Transverse colon (tissue), 4 donors: Measurements from ENCODE around the gene BCORL1. TPM values are rescaled to one million over a fixed set of nuclear protein-coding genes. Genes with fewer than 3 reads are reported as not detected.

Experiments used
- DNase-seq: peaks from one replicate; pipeline ENCODE4 v3.0.0-alpha.2; 2019
- H3K27ac ChIP-seq, 4 donors: fragments of 200-600 bp; sonication (generic); 2 replicates each; pipeline ENCODE4 v1.5.1; 2016 to 2018; ENCODE audit warnings: inconsistent platforms in 4 of 4
- H3K27me3 ChIP-seq: fragments of 200-600 bp; sonication (generic); 2 replicates; pipeline ENCODE4 v1.5.1; 2017; ENCODE audit warnings: inconsistent platforms
- H3K36me3 ChIP-seq, 4 donors: fragments of 200-600 bp; sonication (generic); 2 replicates each; pipeline ENCODE4 v1.5.1; 2017 to 2019; ENCODE audit warnings: inconsistent platforms in 4 of 4
- H3K4me1 ChIP-seq, 4 donors: fragments of 200-600 bp; sonication (generic); 2 replicates each; pipeline ENCODE4 v1.5.1; 2017 to 2020; ENCODE audit warnings: inconsistent platforms in 4 of 4
- H3K4me3 ChIP-seq, 4 donors: fragments of 200-600 bp; sonication (generic); 1 replicate in 1 of 4; 2 replicates in 3 of 4; pipeline versions ENCODE4 v1.5.1 to v1.6.1; 2017 to 2019; ENCODE audit warnings: inconsistent platforms in 4 of 4
- H3K9me3 ChIP-seq, 2 donors: fragments of 200-600 bp; sonication (generic); 2 replicates each; pipeline ENCODE4 v1.5.1; 2017 to 2019; ENCODE audit warnings: inconsistent platforms in 2 of 2
- CTCF ChIP-seq, 5 experiments: fragments of 200-600 bp in 3 of 5; fragments of 450-650 bp in 2 of 5; sonication (generic) in 3 of 5; IDR thresholded peaks; 1 replicate in 2 of 5; 2 replicates in 3 of 5; pipeline ENCODE4 v1.5.1; 2016 to 2017; ENCODE audit warnings: antibody characterized with exemption in 5 of 5, inconsistent platforms in 3 of 5, mild to moderate bottlenecking in 2 of 5, moderate library complexity in 1 of 5
- EP300 ChIP-seq: sonication (generic); formaldehyde crosslinking; IDR thresholded peaks from one replicate; pipeline ENCODE4 v1.6.1; 2017; ENCODE audit warnings: antibody characterized with exemption, low read depth
- POLR2A ChIP-seq: fragments of 450-650 bp; IDR thresholded peaks from one replicate; pipeline ENCODE4 v1.6.1; 2016; ENCODE audit warnings: antibody characterized with exemption, mild to moderate bottlenecking, moderate library complexity
- POLR2AphosphoS5 ChIP-seq, 3 donors: sonication (generic); formaldehyde crosslinking; IDR thresholded peaks; one replicate each; pipeline ENCODE4 v1.6.1; 2016; ENCODE audit warnings: antibody characterized with exemption in 3 of 3
- WGBS, 2 donors: methylation state at CpG; one replicate each; pipeline ENCODE4 v1.1.5; 2018; ENCODE audit warnings: low coverage in 1 of 2; 5-methylcytosine and 5-hydroxymethylcytosine counted together
- in situ Hi-C, 4 donors: fragments of 200-750 bp; cut with MboI; loops; one replicate each; pipeline versions ENCODE4 v1.15.0 to v1.15.1; 2017; ENCODE audit warnings: low sequenced_read_pairs in 3 of 4, low pct_ligation_motif_present in 1 of 4, low pct_unique_long_range_greater_than_20kb in 1 of 4
- intact Hi-C: fragments of 100-400 bp; cut with DNase I; formaldehyde crosslinking; loops from one replicate; pipeline ENCODE4 v1.15.1; 2023; ENCODE audit warnings: low total_unique reads
- total RNA-seq, 4 donors: library from RNA; depleted of rRNA; stranded (reverse); fragments of >200 nt; gene quantifications; one replicate each; pipeline ENCODE4 v1.1.0, GENCODE V29; 2016

Gene BCORL1
- total RNA-seq, 4 donors from 2014 or later, result 5.6 to 11.6 (median 8.0) TPM

GRCh38 chrX:130032552-130032951 is 50.1 kb downstream of the BCORL1 start:
- WGBS, 2 donors, result 60 to 74% methylated on average over 1 to 3 of the region's 3 CpGs
- Histone ChIP-seq H3K4me1 (no peaks in the 10 kb centered on the region), H3K9me3 (no peaks in the 10 kb centered on the region), H3K36me3 (peaks cover 0 to under 1% (median 0%) of the 10 kb centered on the region in 4 donors), H3K27me3 (no peaks in the 10 kb centered on the region), H3K4me3 (no peak overlapping the region), H3K27ac (no peak overlapping the region)
- no peak for DNase-seq
- no peak for TF ChIP-seq CTCF (IDR thresholded peaks at IDR 0.05)
- no peak for TF ChIP-seq POLR2AphosphoS5 (IDR thresholded peaks at IDR 0.05)
- no peak for TF ChIP-seq POLR2A
- no peak for TF ChIP-seq EP300
- intact Hi-C loops, result no loop called here
- in situ Hi-C loops, result loop anchor here in 1 of 4 donors (25.0 kb wide), 1 partner anchor 95 kb away; no protein-coding TSS in a partner anchor

- 75% methylated on average over 7 of the region's 7 CpGs; no CpG with 5 or more reads in 1 of the 2 donors for WGBS, 2 donors
- H3K4me1 ChIP-seq, result no peaks in the 10 kb centered on the region
- no peak overlapping the region for H3K27ac ChIP-seq
- TF ChIP-seq CTCF (IDR thresholded peaks at IDR 0.05) (no peak), POLR2A (no peak), POLR2AphosphoS5 (IDR thresholded peaks at IDR 0.05) (no peak), EP300 (no peak)
- intact Hi-C loops, result no loop called here
- peaks cover 0 to 5% (median 0%) of the 10 kb centered on the region in 4 donors for H3K36me3 ChIP-seq
- H3K4me3 ChIP-seq, result no peak overlapping the region
- no peak for DNase-seq
- in situ Hi-C loops, result loop anchor here in 1 of 4 donors (25.0 kb wide), 1 partner anchor 97 kb away; no protein-coding TSS in a partner anchor
- H3K27me3 ChIP-seq, result no peaks in the 10 kb centered on the region
- H3K9me3 ChIP-seq, result no peaks in the 10 kb centered on the region
These were observed 51.7 kb downstream of the BCORL1 start for GRCh38 chrX:130034178-130034577.

- Histone ChIP-seq H3K27me3 (no peaks in the 10 kb centered on the region), H3K27ac (no peak overlapping the region), H3K36me3 (peaks cover 0 to 5% (median 0%) of the 10 kb centered on the region in 4 donors), H3K4me1 (no peaks in the 10 kb centered on the region), H3K4me3 (no peak overlapping the region), H3K9me3 (no peaks in the 10 kb centered on the region)
- 100% methylated on average over 2 of the region's 2 CpGs; no CpG with 5 or more reads in 1 of the 2 donors for WGBS, 2 donors
- DNase-seq, result no peak
- in situ Hi-C loops (loop anchor here in 1 of 4 donors (25.0 kb wide), 1 partner anchor 103 kb away; no protein-coding TSS in a partner anchor), intact Hi-C loops (no loop called here)
- no peak for TF ChIP-seq CTCF (IDR thresholded peaks at IDR 0.05)
- no peak for TF ChIP-seq POLR2AphosphoS5 (IDR thresholded peaks at IDR 0.05)
- TF ChIP-seq EP300, result no peak
- no peak for TF ChIP-seq POLR2A
These were observed 57.4 kb downstream of the BCORL1 start for GRCh38 chrX:130039847-130040246.

- in situ Hi-C loops, result loop anchor here in 1 of 4 donors (25.0 kb wide), 1 partner anchor 110 kb away; no protein-coding TSS in a partner anchor
- no peaks in the 10 kb centered on the region for H3K4me1 ChIP-seq
- intact Hi-C loops, result no loop called here
- H3K9me3 ChIP-seq, result no peaks in the 10 kb centered on the region
- H3K4me3 ChIP-seq, result no peak overlapping the region
- WGBS, 2 donors, result 89% methylated on average over 5 of the region's 5 CpGs; no CpG with 5 or more reads in 1 of the 2 donors
- TF ChIP-seq EP300 (no peak), POLR2AphosphoS5 (IDR thresholded peaks at IDR 0.05) (no peak), POLR2A (no peak)
- no peaks in the 10 kb centered on the region for H3K27me3 ChIP-seq
- no peak for DNase-seq
- peaks cover 0 to 5% (median 0%) of the 10 kb centered on the region in 4 donors for H3K36me3 ChIP-seq
- no peak overlapping the region for H3K27ac ChIP-seq
These were observed 65.0 kb downstream of the BCORL1 start for GRCh38 chrX:130047416-130047815.
